Transverse colon (tissue), 3 donors: ENCODE measurements around the gene WNT7A.

ENCODE experiments used
- POLR2A ChIP-seq: fragments of 450-650 bp; IDR thresholded peaks from one replicate; pipeline ENCODE4 v1.6.1; 2016; ENCODE audit warnings: antibody characterized with exemption, mild to moderate bottlenecking, moderate library complexity
- TF ChIP-seq, protein P1 (sequence below), 5 experiments: fragments of 200-600 bp in 3 of 5; fragments of 450-650 bp in 2 of 5; sonication (generic) in 3 of 5; IDR thresholded peaks; 1 replicate in 2 of 5; 2 replicates in 3 of 5; pipeline ENCODE4 v1.5.1; 2016 to 2017; ENCODE audit warnings: antibody characterized with exemption in 5 of 5, inconsistent platforms in 3 of 5, mild to moderate bottlenecking in 2 of 5, moderate library complexity in 1 of 5

DNA sequence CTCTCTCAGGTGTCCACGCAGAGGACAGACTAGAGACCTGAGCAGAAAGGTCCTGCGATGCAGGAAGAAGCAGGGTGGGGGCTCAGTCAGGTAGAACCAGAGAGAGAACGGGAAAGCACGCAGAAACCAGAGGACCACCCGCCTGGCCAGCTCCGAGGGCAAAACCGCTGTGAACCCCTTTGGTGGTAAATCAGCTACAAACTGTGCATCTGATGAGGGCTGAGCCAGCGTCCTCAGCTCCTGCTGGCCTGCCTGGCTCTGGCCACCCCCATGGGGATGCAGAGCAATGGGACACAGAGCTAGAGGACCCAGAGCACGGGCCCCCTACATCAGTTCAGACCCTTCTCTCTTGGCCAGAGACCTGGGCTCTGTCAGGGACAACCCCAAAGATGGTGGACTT, 44.6 kb downstream of the WNT7A start:
- TF ChIP-seq POLR2A, result no peak
- TF ChIP-seq, protein P1, sequence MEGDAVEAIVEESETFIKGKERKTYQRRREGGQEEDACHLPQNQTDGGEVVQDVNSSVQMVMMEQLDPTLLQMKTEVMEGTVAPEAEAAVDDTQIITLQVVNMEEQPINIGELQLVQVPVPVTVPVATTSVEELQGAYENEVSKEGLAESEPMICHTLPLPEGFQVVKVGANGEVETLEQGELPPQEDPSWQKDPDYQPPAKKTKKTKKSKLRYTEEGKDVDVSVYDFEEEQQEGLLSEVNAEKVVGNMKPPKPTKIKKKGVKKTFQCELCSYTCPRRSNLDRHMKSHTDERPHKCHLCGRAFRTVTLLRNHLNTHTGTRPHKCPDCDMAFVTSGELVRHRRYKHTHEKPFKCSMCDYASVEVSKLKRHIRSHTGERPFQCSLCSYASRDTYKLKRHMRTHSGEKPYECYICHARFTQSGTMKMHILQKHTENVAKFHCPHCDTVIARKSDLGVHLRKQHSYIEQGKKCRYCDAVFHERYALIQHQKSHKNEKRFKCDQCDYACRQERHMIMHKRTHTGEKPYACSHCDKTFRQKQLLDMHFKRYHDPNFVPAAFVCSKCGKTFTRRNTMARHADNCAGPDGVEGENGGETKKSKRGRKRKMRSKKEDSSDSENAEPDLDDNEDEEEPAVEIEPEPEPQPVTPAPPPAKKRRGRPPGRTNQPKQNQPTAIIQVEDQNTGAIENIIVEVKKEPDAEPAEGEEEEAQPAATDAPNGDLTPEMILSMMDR (IDR thresholded peaks at IDR 0.05), result no peak
